HL-60 (cell line): Measurements from ENCODE around the gene BBS2.

Experiments
- DNase-seq, 2 experiments: peaks; one replicate each; pipeline ENCODE4 v3.0.0-alpha.2; 2010 to 2020; ENCODE audit warnings: low read depth in 1 of 2, low spot score in 1 of 2
- H3K27ac ChIP-seq: fragments of 250-450 bp; sonication (Bioruptor Pico); replicated peaks from 2 replicates; pipeline ENCODE4 v1.5.1; 2020; ENCODE audit warnings: mild to moderate bottlenecking, moderate library complexity
- H3K27me3 ChIP-seq: fragments of 250-450 bp; sonication (Bioruptor Pico); 2 replicates; pipeline ENCODE4 v1.5.1; 2021; ENCODE audit warnings: mild to moderate bottlenecking, moderate library complexity; ENCODE audit not compliant: insufficient read depth, poor library complexity, severe bottlenecking
- H3K4me3 ChIP-seq: replicated peaks from 2 replicates; pipeline ENCODE4 v1.5.1; 2011; ENCODE audit warnings: mild to moderate bottlenecking, control low read depth, low read length; ENCODE audit not compliant: insufficient read depth
- CTCF ChIP-seq: IDR thresholded peaks from one replicate; pipeline ENCODE4 v1.5.1; 2011; ENCODE audit warnings: low read length, control low read depth, inconsistent platforms; ENCODE audit not compliant: insufficient read depth
- GABPA ChIP-seq: IDR thresholded peaks from 2 replicates; pipeline ENCODE4 v1.6.1; 2012; ENCODE audit warnings: low read depth
- POLR2AphosphoS5 ChIP-seq: IDR thresholded peaks from 2 replicates; pipeline ENCODE4 v1.6.1; 2012; ENCODE audit warnings: low read depth
- REST ChIP-seq: IDR thresholded peaks from 2 replicates; pipeline ENCODE4 v1.6.1; 2012; ENCODE audit warnings: low read depth; ENCODE audit not compliant: insufficient replicate concordance
- SPI1 ChIP-seq: IDR thresholded peaks from 2 replicates; pipeline ENCODE4 v1.6.1; 2012; ENCODE audit warnings: low read depth, mild to moderate bottlenecking, borderline replicate concordance

BBS2 gene

GRCh38 chr16:56470666-56471065 is 49.2 kb downstream of the BBS2 start:
- no peak for TF ChIP-seq POLR2AphosphoS5
- TF ChIP-seq REST, result no peak
- TF ChIP-seq GABPA, result no peak
- TF ChIP-seq CTCF, result no peak
- no peak for TF ChIP-seq SPI1
- no peak overlapping the region for H3K4me3 ChIP-seq
- no peaks in the 10 kb centered on the region for H3K27me3 ChIP-seq
- no peak for DNase-seq
- H3K27ac ChIP-seq, result no peak overlapping the region

DNA sequence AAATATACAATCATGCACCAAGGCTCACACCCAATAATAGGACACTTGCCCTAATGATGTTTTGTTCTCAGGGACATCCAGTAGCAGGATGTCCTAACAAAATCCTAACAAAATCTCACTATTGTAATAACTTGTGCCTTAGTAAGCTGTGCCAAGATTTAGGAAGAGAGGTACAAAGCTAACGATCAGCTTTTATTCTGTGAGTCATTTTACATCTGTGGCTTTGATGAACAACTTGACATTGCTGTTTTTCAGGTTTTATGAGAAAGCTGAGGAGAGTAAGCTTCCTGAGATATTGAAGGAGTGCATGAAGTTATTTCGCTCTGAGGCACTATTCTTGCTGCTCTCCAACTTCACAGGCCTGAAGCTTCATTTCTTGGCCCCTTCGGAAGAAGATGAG is 49.6 kb downstream of the BBS2 start:
- no peak overlapping the region for H3K4me3 ChIP-seq
- H3K27me3 ChIP-seq, result no peaks in the 10 kb centered on the region
- TF ChIP-seq POLR2AphosphoS5 (no peak), CTCF (no peak)
- no peak for DNase-seq
- H3K27ac ChIP-seq, result no peak overlapping the region

DNA sequence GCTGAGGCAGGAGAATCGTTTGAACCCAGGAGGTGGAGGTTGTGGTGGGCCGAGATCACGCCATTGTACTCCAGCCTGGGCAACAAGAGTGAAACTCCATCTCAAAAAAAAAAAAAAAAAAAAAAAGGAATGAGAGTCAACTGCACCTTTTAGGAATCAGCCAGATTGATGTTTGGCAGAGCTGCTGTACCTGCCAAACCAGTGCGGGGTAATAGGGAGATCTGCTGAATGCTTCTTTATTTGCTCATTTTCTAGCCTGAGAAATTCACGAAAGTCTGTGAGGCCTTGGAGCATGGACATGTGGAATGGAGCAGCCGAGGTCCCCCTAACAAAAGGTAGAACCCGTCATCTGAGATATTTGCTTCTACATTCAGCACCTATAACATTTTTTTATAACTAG is 50.1 kb downstream of the BBS2 start:
- Histone ChIP-seq H3K4me3 (no peak overlapping the region), H3K27ac (no peak overlapping the region), H3K27me3 (no peaks in the 10 kb centered on the region)
- no peak for DNase-seq
- TF ChIP-seq GABPA (no peak), POLR2AphosphoS5 (no peak)

- Histone ChIP-seq H3K27me3 (no peaks in the 10 kb centered on the region), H3K4me3 (no peak overlapping the region), H3K27ac (no peak overlapping the region)
- TF ChIP-seq POLR2AphosphoS5, result no peak
- TF ChIP-seq GABPA, result no peak
- no peak for TF ChIP-seq SPI1
- no peak for TF ChIP-seq CTCF
- no peak for TF ChIP-seq REST
- DNase-seq, result no peak
Measured at GRCh38 chr16:56468800-56469199, 51.0 kb downstream of the BBS2 start.
